ENCODE measurements around the gene SDK1. TPM values are rescaled to one million over a fixed set of nuclear protein-coding genes. Genes with fewer than 3 reads are reported as not detected.

Gene SDK1
- total and polyA plus RNA-seq, 2 of the 8 experiments (the other 6 are each of a cell fraction or from before 2014, with no cell fraction given): 3.3 to 7.2 TPM

GRCh38 chr7:4234498-4234855 lies 933.4 kb downstream of the SDK1 start:
- Histone ChIP-seq H2AFZ (ENCODE audit: low read length) (no peak overlapping the region), H3K14ac (ENCODE audit: insufficient read length) (no peak overlapping the region), H3K79me1 (ENCODE audit: low read depth, low read length) (no peaks in the 10 kb centered on the region), H3K27ac (ENCODE audit: low read depth, low read length) (no peak overlapping the region), H3K23ac (ENCODE audit: insufficient read length) (no peak overlapping the region), H2BK120ac (replicated peaks; ENCODE audit: low read depth, low read length) (no peak overlapping the region), H3K9me3 (ENCODE audit: insufficient read depth in 2 of 2, low read depth in 1 of 2, low read length in 1 of 2) (no peaks in the 10 kb centered on the region), H3K56ac (replicated peaks; ENCODE audit: insufficient read length, low read depth, low read length) (no peak overlapping the region), H3K18ac (ENCODE audit: extremely low read depth, low read length) (no peak overlapping the region), H2AK5ac (ENCODE audit: low read depth, low read length) (no peak overlapping the region), H3K27me3 (replicated peaks in 1 of 4; ENCODE audit: control insufficient read depth in 3 of 4, extremely low read depth in 1 of 4, insufficient read depth in 3 of 4, low read length in 3 of 4) (no peaks in the 10 kb centered on the region), H2BK15ac (ENCODE audit: low read length) (no peak overlapping the region), H2BK12ac (ENCODE audit: low read depth, low read length) (no peak overlapping the region), H3K23me2 (ENCODE audit: low read depth, low read length) (peaks cover 3% of the 10 kb centered on the region; the same call in 1 of the 2 replicates), H4K5ac (ENCODE audit: insufficient read length, low read depth, low read length) (no peak overlapping the region), H3K4ac (replicated peaks; ENCODE audit: insufficient read length, low read depth, low read length) (no peak overlapping the region), H4K20me1 (replicated peaks in 1 of 2; ENCODE audit: control insufficient read depth in 1 of 2, insufficient read depth in 2 of 2, low read length in 2 of 2) (no peaks in the 10 kb centered on the region), H4K91ac (replicated peaks; ENCODE audit: insufficient read length, low read length) (no peak overlapping the region), H3K9ac (replicated peaks in 1 of 4; ENCODE audit: extremely low read depth in 1 of 4, low read depth in 3 of 4, low read length in 3 of 4) (no peak overlapping the region), H2BK20ac (ENCODE audit: low read length) (no peak overlapping the region), H4K8ac (ENCODE audit: extremely low read depth, insufficient read depth, low read length) (no peak overlapping the region), H3K4me3 (ENCODE audit: extremely low read depth in 1 of 4, insufficient read depth in 2 of 4, low read depth in 3 of 4, low read length in 4 of 4) (no peak overlapping the region), H3K4me1 (replicated peaks in 1 of 4; ENCODE audit: control insufficient read depth in 3 of 4, insufficient read depth in 4 of 4, low read length in 3 of 4) (peaks cover 0 to 2% (median under 1%) of the 10 kb centered on the region in 4 experiments; a peak in 3 of 7 replicates), H2BK5ac (ENCODE audit: low read depth, low read length) (no peak overlapping the region), H3K4me2 (ENCODE audit: insufficient read depth in 1 of 2, low read depth in 2 of 2, low read length in 2 of 2) (no peak overlapping the region), H3K79me2 (ENCODE audit: control insufficient read depth in 1 of 2, insufficient read depth in 2 of 2, low read length in 2 of 2) (no peaks in the 10 kb centered on the region), H3K36me3 (ENCODE audit: control insufficient read depth in 2 of 4, insufficient read depth in 4 of 4, low read length in 3 of 4) (no peaks in the 10 kb centered on the region)
- FAIRE-seq (no peak), DNase-seq (ENCODE audit: low read depth in 1 of 2, low spot score in 2 of 2) (no peak)
- ChIA-PET POLR2A (ENCODE audit: partially characterized antibody) (no interaction called here), CTCF (ENCODE audit: partially characterized antibody) (interaction anchor here (2.8 kb wide), 1 partner anchor 9 kb away, joined by 10 read pairs; no protein-coding TSS in a partner anchor)
- WGBS, 2 experiments (ENCODE audit: extremely low coverage in 1 of 2, insufficient coverage in 1 of 2, insufficient read length in 1 of 2, insufficient replicate concordance in 2 of 2, low coverage in 1 of 2, low lambda C conversion rate in 2 of 2, missing lambda C conversion rate in 1 of 2): 96% methylated on average over 3 of the region's 12 CpGs; no CpG with 5 or more reads in 1 of the 2 experiments
- TF ChIP-seq POU5F1 (IDR thresholded peaks at IDR 0.05; ENCODE audit: low read depth, low read length) (no peak), TAF1 (IDR thresholded peaks at IDR 0.05; ENCODE audit: low read depth, low read length) (no peak), SRF (IDR thresholded peaks at IDR 0.05; ENCODE audit: low read depth, low read length) (no peak), SP1 (IDR thresholded peaks at IDR 0.05; ENCODE audit: low read depth, low read length) (no peak), E2F6 (IDR thresholded peaks at IDR 0.05) (no peak), CHD2 (IDR thresholded peaks at IDR 0.05; ENCODE audit: low read length) (no peak), KDM1A (IDR thresholded peaks at IDR 0.05; ENCODE audit: borderline replicate concordance, low read length) (no peak), CBX8 (IDR thresholded peaks at IDR 0.05; ENCODE audit: borderline replicate concordance, low read depth, low read length) (no peak), HDAC2 (IDR thresholded peaks at IDR 0.05; ENCODE audit: borderline replicate concordance in 1 of 2, low read depth in 2 of 2, low read length in 2 of 2) (no peak), RFX5 (IDR thresholded peaks at IDR 0.05; ENCODE audit: borderline replicate concordance, low read depth, low read length) (no peak)
